ENCODE measurements around the gene MZT2A.
"Not testable (repeated sequence)": the region's sequence is repeated elsewhere in the genome, so short reads cannot be mapped to it uniquely, and the experiment has no call there.

GRCh38 chr2:131467722-131468121 lies 24.5 kb downstream of the MZT2A start:
- TF ChIP-seq CTCF, POLR2A (IDR thresholded peaks at IDR 0.05): not testable (repeated sequence)

Data from Peyer's patch (tissue), 4 donors.